GM21360 (cell line): ENCODE measurements around the gene LRIG2.
"Not testable (repeated sequence)": the region's sequence is repeated elsewhere in the genome, so short reads cannot be mapped to it uniquely, and the experiment has no call there.

Experiments used
- ATAC-seq: cut with Tn5 transposase; IDR thresholded peaks from one replicate; pipeline ENCODE4 v1.9.1; 2021; ENCODE audit warnings: mild to moderate bottlenecking, moderate library complexity; ENCODE audit not compliant: unreplicated experiment

LRIG2 gene

DNA sequence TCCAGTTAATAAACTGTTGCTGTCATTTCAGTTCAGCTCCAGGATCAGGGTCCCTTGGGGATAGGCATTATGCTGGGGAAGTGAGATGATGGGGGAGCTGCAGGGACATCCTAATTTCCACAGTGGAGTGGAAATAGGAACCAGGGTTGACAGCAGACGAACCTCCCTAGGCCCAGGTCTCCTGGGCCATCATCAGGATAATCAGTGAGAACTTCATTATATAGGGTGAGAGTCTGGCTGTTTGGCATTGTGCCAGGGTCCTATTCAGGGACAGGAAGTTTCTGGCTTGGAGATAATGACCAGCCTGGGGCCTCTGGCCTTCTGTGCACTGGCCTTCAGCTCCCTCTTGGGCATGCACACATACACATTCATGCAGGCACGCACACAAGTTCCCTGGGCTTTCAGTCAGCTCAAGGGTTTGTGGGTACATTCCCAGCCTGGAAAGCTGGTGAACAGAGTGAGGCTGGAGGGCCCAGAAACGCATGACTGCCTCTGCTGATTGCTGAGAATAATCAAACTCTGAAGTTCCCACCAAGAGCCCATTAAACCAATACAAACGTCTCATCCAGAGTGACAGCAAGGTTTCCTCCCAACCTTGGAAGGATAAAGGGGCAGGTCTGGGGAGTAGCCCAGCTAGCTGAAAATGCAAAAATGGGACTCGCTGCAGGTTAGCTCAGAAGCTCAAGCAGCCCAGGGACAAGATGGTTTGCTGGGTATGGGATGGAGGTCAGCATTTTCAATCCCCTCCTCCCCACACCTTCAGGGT, 13.9 kb upstream of the LRIG2 start:
- no peak for ATAC-seq

DNA sequence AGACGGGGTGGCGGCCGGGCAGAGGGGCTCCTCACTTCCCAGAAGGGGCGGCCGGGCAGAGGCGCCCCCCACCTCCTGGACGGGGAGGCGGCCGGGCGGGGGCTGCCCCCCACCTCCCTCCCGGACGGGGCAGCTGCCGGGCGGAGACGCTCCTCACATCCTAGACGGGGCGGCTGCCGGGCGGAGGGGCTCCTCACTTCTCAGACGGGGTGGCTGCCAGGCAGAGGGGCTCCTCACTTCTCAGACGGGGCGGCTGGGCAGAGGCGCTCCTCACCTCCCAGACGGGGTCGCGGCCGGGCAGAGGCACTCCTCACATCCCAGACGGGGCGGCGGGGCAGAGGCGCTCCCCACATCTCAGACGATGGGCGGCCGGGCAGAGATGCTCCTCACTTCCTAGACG, 9.5 kb upstream of the LRIG2 start:
- not testable (repeated sequence) for ATAC-seq

GRCh38 chr1:113072141-113072756, 749 bp upstream of the LRIG2 start:
- no peak for ATAC-seq

- peak; percentile 26 for ATAC-seq
Observed at GRCh38 chr1:113073479-113073950, 517 bp downstream of the LRIG2 start.

- ATAC-seq: no peak
Observed at GRCh38 chr1:113074237-113074636, 1.2 kb downstream of the LRIG2 start.

GRCh38 chr1:113077978-113078377, 5.0 kb downstream of the LRIG2 start:
- ATAC-seq: not testable (repeated sequence)

DNA sequence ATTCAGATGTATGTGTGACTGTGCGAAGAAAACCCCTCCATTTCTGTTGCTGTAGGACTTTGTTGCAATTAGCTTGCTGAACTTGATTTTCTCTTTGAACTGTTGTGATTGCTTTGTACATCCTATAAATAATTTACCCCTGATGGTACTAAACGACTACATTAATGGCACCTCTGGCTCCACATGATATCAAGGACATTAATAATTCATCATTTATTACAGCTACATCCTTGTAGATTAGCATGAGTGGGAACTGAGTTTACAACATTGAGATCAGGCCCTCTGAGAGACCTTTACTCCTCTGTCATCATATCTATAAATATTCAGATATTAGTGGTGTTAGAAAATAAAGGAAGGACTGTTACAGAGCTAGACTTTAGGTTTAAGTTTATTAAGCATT, 13.5 kb downstream of the LRIG2 start:
- no peak for ATAC-seq

DNA sequence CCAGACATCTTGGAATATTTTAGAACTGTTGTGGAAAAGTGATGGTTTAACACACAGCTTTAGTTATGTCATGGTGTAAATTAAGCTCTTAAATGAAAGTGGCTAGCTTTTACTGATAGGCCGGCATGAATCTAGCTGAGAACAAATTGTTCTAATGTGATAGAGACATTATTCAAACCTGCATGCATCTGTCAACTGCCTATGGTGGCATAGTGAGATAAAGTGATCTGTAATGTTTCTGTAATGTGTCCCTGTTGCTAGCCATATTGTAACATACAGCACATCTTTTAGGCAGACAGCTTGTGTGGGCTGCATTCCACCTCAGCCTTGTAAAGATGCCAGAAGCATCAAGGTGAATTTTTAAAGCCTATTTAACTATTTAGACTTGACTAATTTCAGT, 16.0 kb downstream of the LRIG2 start:
- no peak for ATAC-seq

DNA sequence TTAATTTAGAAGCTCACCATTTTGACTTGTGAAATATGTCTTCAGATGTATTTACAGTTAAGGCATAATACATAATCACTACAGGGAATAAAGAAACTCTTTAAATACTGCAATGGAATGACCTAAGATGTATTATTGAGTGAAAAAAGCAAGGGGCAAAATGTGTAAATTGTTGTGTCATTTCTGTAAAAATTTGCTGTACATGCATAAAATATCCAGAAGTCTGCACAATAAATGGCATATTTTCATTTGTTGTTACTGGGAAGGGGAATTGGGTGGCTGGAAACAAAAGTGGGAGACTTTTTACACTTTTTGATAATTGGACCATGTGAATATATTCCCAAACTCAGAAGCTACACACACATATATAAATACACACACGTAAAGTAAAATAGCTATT, 17.1 kb downstream of the LRIG2 start:
- ATAC-seq: no peak

DNA sequence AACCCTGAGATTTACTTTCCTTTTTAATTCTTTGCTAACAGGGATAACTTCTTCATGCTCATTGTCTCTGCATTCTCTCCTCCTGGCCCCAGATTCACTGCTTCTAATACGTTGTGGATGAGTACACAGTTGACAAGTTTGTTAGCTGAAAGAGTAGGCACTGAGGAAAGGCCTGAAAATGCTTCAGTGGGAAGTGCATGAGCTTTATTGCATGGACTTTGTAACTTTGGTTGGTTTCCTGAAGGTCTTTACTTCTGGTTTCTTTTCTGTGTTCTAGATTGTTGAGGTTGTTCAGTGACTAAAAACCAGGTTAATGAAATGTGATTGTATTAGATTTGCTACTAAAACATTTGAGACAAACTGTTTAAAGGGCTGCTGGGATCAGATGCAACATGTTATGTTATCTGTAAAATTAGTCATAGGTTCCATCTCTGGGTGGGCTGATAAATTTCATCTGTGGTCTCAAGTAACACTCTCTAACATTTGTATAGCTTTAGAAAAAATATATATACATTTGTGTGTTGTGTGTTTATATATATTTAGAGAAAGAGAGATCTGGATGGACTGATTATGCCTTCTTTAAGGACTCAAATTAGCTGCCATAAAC, 19.1 kb downstream of the LRIG2 start:
- ATAC-seq: no peak

- no peak for ATAC-seq
Observed at GRCh38 chr1:113094506-113094905, 21.5 kb downstream of the LRIG2 start.

GRCh38 chr1:113095790-113096455, 22.9 kb downstream of the LRIG2 start:
- no peak for ATAC-seq

GRCh38 chr1:113096493-113096892, 23.5 kb downstream of the LRIG2 start:
- ATAC-seq: no peak

GRCh38 chr1:113101588-113101987, 28.6 kb downstream of the LRIG2 start:
- no peak for ATAC-seq

- no peak for ATAC-seq
Observed at GRCh38 chr1:113103048-113103447, 30.1 kb downstream of the LRIG2 start.

- no peak for ATAC-seq
Observed at GRCh38 chr1:113103977-113104376, 31.0 kb downstream of the LRIG2 start.

DNA sequence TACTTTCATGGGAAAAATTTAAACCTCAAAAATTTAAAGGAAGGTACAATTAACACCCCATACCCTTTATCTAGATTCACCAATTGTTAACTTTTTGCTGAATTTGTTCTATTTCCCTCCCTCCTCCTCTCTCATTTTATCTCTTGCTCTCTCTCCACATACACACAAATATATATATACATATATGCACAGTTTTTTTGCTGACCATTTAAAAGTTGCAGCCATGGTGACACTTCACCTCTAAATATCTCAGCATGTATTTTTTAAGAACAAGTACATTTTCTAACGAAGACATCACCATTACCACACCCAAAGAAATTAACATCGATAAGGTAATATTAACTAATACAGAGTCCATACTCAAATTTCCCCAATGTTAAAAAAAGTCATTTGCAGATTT, 33.9 kb downstream of the LRIG2 start:
- ATAC-seq: no peak

DNA sequence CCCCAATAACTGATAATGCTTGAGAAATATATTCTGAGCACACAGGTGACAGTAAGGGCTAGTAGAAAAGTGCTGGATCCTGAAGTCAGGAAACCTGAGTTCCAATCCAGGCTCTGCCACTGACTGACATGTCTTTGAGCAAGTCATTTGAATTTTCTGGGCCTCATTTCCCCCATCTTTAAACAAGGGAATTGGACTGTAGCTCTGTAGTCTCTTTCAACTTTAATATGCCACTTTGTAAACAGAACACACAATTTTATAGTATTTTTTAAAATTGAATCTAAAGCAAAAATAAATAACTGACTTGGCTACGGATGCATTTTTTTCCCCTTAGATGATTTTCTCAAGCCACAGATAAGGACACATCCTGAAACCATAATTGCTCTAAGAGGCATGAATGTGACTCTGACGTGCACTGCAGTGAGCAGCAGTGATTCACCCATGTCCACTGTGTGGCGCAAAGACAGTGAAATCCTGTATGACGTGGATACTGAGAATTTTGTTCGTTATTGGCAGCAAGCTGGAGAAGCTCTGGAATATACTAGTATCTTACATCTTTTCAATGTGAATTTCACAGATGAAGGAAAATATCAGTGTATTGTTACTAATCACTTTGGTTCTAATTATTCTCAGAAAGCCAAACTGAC, 37.0 kb downstream of the LRIG2 start:
- no peak for ATAC-seq

- ATAC-seq: no peak
Observed at GRCh38 chr1:113118266-113118665, 45.3 kb downstream of the LRIG2 start.

DNA sequence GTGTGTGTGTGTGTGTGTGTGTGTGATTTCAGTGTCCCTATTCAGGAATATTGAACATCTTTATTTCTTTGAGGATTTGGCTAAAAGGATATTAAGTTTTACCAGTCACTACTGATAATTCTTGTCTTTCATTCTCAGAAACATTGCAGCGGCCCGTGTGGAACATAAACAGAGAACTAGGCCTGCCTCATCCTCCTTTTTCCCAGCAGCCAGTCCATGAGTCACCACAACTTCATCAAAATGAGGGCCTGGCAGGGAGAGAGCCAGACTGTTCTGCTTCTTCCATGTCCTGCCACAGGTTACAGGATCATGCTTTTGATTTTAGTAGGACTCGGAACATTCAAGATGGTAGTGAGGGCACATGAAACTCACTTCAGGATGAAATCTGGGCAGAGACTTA, 50.7 kb downstream of the LRIG2 start:
- no peak for ATAC-seq

DNA sequence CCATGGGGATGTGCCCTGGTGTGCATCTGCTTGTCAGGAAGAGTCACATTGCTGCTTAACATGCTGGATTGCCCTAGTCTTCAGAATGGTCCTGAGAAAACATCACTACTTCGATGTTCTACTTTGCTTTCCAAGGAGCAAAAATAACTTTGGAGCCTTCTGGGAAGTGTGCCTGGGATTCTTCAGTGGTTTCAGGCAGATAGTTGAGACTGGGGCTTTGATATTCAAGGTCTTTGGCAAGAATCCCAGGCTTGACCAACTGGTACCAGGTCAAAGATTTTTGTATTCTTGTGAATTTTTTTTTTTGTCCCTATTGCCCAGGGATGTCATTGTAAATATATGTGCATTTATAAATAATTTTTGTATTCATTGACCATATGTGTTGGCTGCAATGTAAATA, 51.4 kb downstream of the LRIG2 start:
- ATAC-seq: no peak
